ENCODE measurements around the gene GANAB.
A peak's percentile ranks its signal among the peaks of the same experiment; 100 is the strongest.

Gene GANAB

GRCh38 chr11:62608776-62609175 lies 37.6 kb downstream of the GANAB start:
- Mint-ChIP-seq H3K4me1 (peaks cover 62% of the 10 kb centered on the region), H3K36me3 (peaks cover 56% of the 10 kb centered on the region), H3K4me3 (no peak overlapping the region)

GRCh38 chr11:62607714-62608113 lies 38.7 kb downstream of the GANAB start:
- Mint-ChIP-seq H3K36me3 (peaks cover 66% of the 10 kb centered on the region), H3K9me3 (no peaks in the 10 kb centered on the region), H3K4me1 (peaks cover 62% of the 10 kb centered on the region), H3K27ac (peak overlapping the region; percentile 8), H3K4me3 (no peak overlapping the region), H3K27me3 (no peaks in the 10 kb centered on the region)
- no peak for DNase-seq
- CTCF ChIA-PET = interaction anchor here (1.1 to 1.6 kb wide), 5 partner anchors 15 to 86 kb away, joined by 3 read pairs; no protein-coding TSS in a partner anchor

More at GRCh38 chr11:62608776-62609175, 37.6 kb downstream of the GANAB start:
- no peak for DNase-seq
- Mint-ChIP-seq H3K27me3 (no peaks in the 10 kb centered on the region), H3K9me3 (no peaks in the 10 kb centered on the region), H3K27ac (no peak overlapping the region)
- CTCF ChIA-PET = interaction anchor here (1.3 to 5.4 kb wide), 3 partner anchors 16 to 68 kb away, joined by 3 to 44 read pairs (median 3); partner anchors contain the start of gene TUT1

- Mint-ChIP-seq H3K27ac (peak overlapping the region; percentile 33), H3K36me3 (peaks cover 65% of the 10 kb centered on the region), H3K4me1 (peaks cover 57% of the 10 kb centered on the region), H3K4me3 (no peak overlapping the region), H3K9me3 (no peaks in the 10 kb centered on the region), H3K27me3 (no peaks in the 10 kb centered on the region)
- CTCF ChIA-PET = no interaction called here
- no peak for DNase-seq
Observed at GRCh38 chr11:62605902-62606301, 40.5 kb downstream of the GANAB start.

GRCh38 chr11:62605467-62605866 lies 40.9 kb downstream of the GANAB start:
- CTCF ChIA-PET = no interaction called here
- H3K27me3 Mint-ChIP-seq = no peaks in the 10 kb centered on the region

GRCh38 chr11:62604460-62605120 lies 41.8 kb downstream of the GANAB start:
- H3K4me3 Mint-ChIP-seq = no peak overlapping the region
- H3K27me3 Mint-ChIP-seq = no peaks in the 10 kb centered on the region
- peaks cover 65% of the 10 kb centered on the region for H3K36me3 Mint-ChIP-seq
- CTCF ChIA-PET = interaction anchor here (1.7 kb wide), 1 partner anchor 12 kb away, joined by 5 read pairs; the partner anchor contains the start of gene TUT1
- no peaks in the 10 kb centered on the region for H3K9me3 Mint-ChIP-seq
- peaks cover 52% of the 10 kb centered on the region for H3K4me1 Mint-ChIP-seq
- no peak overlapping the region for H3K27ac Mint-ChIP-seq
- DNase-seq = no peak

More at GRCh38 chr11:62605467-62605866, 40.9 kb downstream of the GANAB start:
- Mint-ChIP-seq H3K27ac (no peak overlapping the region), H3K9me3 (no peaks in the 10 kb centered on the region), H3K4me3 (no peak overlapping the region), H3K36me3 (peaks cover 65% of the 10 kb centered on the region), H3K4me1 (peaks cover 53% of the 10 kb centered on the region)
- no peak for DNase-seq

DNA sequence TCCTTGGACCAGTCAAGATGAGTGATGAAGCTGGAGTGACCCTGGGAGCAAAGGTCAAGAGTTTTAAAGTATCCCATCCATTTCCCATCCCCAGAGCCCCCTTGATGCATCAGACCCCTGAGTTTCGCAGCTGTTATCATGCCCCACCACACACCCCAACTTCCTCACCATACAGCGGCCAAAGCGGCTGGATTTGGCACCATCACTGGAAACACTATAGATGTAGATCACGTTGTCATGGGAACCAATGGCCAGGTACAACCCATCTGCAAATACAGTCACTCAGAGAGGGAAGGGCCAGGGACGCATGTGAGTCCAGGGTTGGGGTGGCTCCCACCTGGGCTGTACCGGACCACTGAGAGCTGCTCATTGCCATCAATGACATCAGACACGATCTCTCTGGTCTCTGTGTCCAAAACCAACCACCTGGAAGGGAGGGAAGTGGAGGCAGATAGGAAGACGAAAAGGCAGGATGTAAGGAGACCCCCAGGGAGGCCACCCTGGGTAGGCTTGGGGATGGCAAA lies 42.6 kb downstream of the GANAB start:
- H3K36me3 Mint-ChIP-seq = peaks cover 68% of the 10 kb centered on the region
- H3K27ac Mint-ChIP-seq = peak overlapping the region; percentile 28
- no peaks in the 10 kb centered on the region for H3K9me3 Mint-ChIP-seq
- no peaks in the 10 kb centered on the region for H3K27me3 Mint-ChIP-seq
- CTCF ChIA-PET = interaction anchor here (0.9 to 1.7 kb wide), 2 partner anchors 10 to 12 kb away, joined by 3 to 5 read pairs; partner anchors contain the start of gene TUT1
- H3K4me1 Mint-ChIP-seq = peaks cover 52% of the 10 kb centered on the region
- H3K4me3 Mint-ChIP-seq = peak overlapping the region; percentile 50
- no peak for DNase-seq

- Mint-ChIP-seq H3K27me3 (no peaks in the 10 kb centered on the region), H3K4me3 (peak overlapping the region; percentile 50), H3K36me3 (peaks cover 72% of the 10 kb centered on the region), H3K9me3 (no peaks in the 10 kb centered on the region), H3K4me1 (peaks cover 54% of the 10 kb centered on the region), H3K27ac (peak overlapping the region; percentile 75)
- CTCF ChIA-PET = interaction anchor here (0.9 to 1.7 kb wide), 2 partner anchors 9 to 11 kb away, joined by 3 to 5 read pairs; partner anchors contain the start of gene TUT1
- no peak for DNase-seq
Observed at GRCh38 chr11:62603072-62603408, 43.4 kb downstream of the GANAB start.

DNA sequence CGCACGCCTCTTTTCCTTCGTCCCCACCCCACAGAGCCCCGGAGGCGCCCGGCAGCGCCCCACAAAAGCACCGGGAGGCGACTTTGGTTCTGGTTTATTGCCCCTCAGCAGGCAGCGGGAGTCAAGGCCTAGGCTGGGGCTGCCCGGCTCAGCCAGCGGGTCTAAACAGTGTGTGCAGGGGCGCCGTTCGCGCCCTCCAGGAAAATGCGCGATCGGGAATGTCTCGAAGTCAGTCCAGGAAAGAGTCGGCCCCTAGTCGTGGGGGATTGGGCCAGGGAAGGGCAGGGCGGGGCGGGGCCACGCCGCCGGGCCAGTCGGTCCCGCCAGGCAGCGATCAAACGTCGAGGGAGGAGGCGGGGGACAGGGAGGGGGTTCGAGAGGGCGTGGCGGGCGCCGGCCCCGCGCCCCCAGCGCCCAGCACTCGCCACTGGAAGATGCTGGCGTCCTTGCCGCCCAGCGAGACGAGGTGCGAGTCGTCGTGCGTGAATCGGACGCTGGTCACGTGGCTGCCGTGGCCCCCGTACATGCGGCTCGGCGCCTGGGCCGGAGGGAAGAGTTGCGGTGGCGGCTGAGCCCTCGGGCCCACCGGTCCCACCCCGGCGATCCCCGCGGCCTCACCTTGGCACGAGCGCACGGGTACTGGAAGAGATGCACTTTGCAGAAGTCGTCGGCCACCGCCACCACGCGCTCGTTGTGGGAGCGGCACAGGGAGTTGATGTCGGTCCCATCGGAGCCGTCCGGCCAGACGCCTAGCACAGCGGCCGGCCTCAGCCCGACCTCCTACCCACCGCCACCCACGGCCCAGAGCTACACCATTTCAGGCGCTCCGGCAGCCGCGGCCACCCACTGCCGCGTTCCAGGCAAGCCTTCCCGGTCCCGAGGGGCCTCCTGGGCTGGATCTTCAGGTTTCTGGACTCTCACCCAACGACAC lies 44.0 kb downstream of the GANAB start:
- peaks cover 72% of the 10 kb centered on the region for H3K36me3 Mint-ChIP-seq
- H3K27me3 Mint-ChIP-seq = no peaks in the 10 kb centered on the region
- H3K9me3 Mint-ChIP-seq = no peaks in the 10 kb centered on the region
- CTCF ChIA-PET = interaction anchor here (0.9 to 2.1 kb wide), 6 partner anchors 9 to 91 kb away, joined by 3 to 16 read pairs (median 8); partner anchors contain the start of genes B3GAT3, EML3, LRRN4CL and TUT1
- peaks cover 54% of the 10 kb centered on the region for H3K4me1 Mint-ChIP-seq
- H3K27ac Mint-ChIP-seq = peak overlapping the region; percentile 96
- H3K4me3 Mint-ChIP-seq = peak overlapping the region; percentile 87
- DNase-seq = no peak

DNA sequence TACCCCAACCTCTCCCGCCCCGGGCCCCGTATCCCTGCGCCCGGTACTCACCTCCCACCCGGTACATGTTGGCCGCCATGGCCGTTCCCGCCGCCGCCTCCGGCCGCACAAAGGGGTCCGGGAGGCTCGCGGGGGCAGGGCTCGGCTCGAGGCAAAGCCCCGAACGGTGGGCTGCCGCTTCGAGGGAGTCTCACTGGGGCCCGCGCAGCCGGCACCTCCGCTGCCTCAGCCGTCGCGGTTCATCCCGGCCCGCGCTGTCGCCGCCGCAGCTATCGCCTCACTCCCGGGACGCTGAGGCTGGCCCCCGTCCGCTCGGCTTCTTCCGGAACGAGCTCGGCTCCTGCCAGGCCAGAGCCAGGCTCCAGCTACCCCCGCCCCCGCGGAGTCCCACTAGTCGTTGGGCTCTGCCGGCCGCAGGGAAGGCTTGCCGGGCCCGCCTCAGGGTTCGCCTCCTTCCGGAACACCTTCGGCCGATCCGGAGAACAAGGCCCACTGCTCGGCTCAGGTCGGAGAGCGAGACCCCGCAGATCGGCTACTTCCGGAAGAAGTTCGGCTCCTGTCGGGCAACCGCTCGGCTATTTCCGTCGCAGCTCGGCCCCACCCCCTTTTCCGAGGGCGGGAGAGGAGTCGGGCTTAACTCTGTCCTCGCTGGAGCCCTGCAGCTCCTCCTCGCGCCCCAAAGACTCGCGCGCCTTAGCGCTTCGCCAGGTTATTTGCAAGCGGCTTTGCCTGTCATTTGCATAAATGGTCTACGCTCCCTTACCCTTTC lies 44.9 kb downstream of the GANAB start, which contains the start of gene MTA2:
Gene MTA2, minus strand, starts transcription at position 494 of the 769 bp plus-strand sequence. Its CDS starts 415 bp downstream, at position 79.
- Mint-ChIP-seq H3K27ac (peak within 1 kb of the TSS; percentile 96), H3K9me3 (no peaks in the 10 kb centered on the region), H3K27me3 (no peaks in the 10 kb centered on the region), H3K4me3 (peak within 1 kb of the TSS; percentile 87), H3K4me1 (peaks cover 58% of the 10 kb centered on the region), H3K36me3 (peaks cover 71% of the 10 kb centered on the region)
- DNase-seq = peak; percentile 100
- CTCF ChIA-PET = interaction anchor here (0.9 to 2.1 kb wide), 6 partner anchors 10 to 92 kb away, joined by 3 to 16 read pairs (median 8); partner anchors contain the start of genes B3GAT3, EML3, LRRN4CL and TUT1

DNA sequence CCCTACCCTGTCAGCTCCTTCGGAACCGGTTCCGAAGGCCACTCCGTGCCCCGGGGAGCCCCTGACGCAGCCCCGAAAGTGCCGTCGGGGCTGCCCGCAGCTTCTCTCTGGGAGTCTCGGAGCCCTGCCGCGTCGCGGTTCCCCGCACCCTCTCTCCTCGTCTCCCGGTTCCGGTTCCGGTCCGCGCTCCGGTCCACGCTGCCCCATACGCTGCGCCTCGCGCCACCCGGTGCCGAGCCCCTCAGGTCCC lies 45.4 kb downstream of the GANAB start:
- Mint-ChIP-seq H3K27ac (peak overlapping the region; percentile 96), H3K4me1 (peaks cover 58% of the 10 kb centered on the region), H3K27me3 (no peaks in the 10 kb centered on the region), H3K4me3 (peak overlapping the region; percentile 87), H3K9me3 (no peaks in the 10 kb centered on the region), H3K36me3 (peaks cover 73% of the 10 kb centered on the region)
- peak; percentile 68 for DNase-seq
- CTCF ChIA-PET = interaction anchor here (0.9 to 2.1 kb wide), 6 partner anchors 9 to 93 kb away, joined by 3 to 16 read pairs (median 8); partner anchors contain the start of genes B3GAT3, EML3, LRRN4CL and TUT1

GRCh38 chr11:62600367-62601121 lies 45.9 kb downstream of the GANAB start:
- no peaks in the 10 kb centered on the region for H3K9me3 Mint-ChIP-seq
- H3K4me1 Mint-ChIP-seq = peaks cover 58% of the 10 kb centered on the region
- peak overlapping the region; percentile 87 for H3K4me3 Mint-ChIP-seq
- peaks cover 72% of the 10 kb centered on the region for H3K36me3 Mint-ChIP-seq
- no peak for DNase-seq
- CTCF ChIA-PET = interaction anchor here (1.3 to 2.1 kb wide), 3 partner anchors 9 to 66 kb away, joined by 4 to 16 read pairs (median 10); partner anchors contain the start of genes B3GAT3 and TUT1
- no peaks in the 10 kb centered on the region for H3K27me3 Mint-ChIP-seq
- H3K27ac Mint-ChIP-seq = peak overlapping the region; percentile 96

DNA sequence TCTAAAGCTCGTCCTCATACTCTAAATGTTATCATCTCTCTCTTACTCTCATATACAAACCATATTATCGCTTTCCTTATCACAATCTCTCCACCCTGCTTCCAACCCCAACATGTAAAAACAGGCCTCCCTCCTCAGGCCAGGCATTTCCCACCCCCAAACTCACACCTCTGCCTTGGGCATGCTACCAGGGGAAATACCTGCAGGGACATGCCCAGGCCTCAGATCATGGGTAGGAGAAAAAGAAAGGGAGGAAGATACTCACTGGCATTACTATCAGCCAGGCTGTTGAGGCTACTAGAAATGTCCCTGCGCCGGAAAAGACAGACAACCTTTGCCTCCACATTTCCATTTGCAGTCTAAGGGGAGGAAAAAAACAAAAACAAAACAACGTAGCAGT lies 46.5 kb downstream of the GANAB start:
- CTCF ChIA-PET = interaction anchor here (0.8 kb wide), 1 partner anchor 177 kb away, joined by 4 read pairs; no protein-coding TSS in a partner anchor
- Mint-ChIP-seq H3K4me3 (peak overlapping the region; percentile 87), H3K36me3 (peaks cover 74% of the 10 kb centered on the region), H3K4me1 (peaks cover 61% of the 10 kb centered on the region), H3K27ac (peak overlapping the region; percentile 96), H3K9me3 (no peaks in the 10 kb centered on the region), H3K27me3 (no peaks in the 10 kb centered on the region)
- DNase-seq = no peak

Data from activated naive CD4-positive, alpha-beta T cell treated with anti-CD3 and anti-CD28 coated beads, Interleukin-2, amount 10 ng/mL, durations not matched to agents 7 days and 5 days (primary cell).